ENCODE data around the gene NUMB.

Gene NUMB

DNA sequence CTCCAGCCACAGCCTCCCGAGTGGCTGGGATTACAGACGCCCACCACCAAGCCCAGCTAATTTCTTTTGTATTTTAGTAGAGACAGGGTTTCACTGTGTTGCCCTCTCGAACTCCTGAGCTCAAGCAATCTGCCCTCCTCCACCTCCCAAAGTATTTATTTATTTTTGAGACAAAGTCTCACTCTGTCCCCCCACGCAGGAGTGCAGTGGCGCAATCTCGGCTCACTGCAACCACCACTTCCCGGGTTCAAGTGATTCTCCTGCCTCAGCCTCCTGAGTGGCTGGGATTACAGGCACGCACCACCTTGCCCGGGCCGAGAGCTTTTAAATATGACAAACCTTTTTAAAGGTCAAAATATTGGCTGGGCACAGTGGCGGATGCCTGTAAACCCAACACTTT lies 14.6 kb downstream of the NUMB start:
- no peak for DNase-seq (ENCODE audit: low spot score)
- Histone ChIP-seq H3K27ac (no peak overlapping the region), H3K4me3 (no peak overlapping the region)
- no peak for TF ChIP-seq CTCF (IDR thresholded peaks at IDR 0.05)

DNA sequence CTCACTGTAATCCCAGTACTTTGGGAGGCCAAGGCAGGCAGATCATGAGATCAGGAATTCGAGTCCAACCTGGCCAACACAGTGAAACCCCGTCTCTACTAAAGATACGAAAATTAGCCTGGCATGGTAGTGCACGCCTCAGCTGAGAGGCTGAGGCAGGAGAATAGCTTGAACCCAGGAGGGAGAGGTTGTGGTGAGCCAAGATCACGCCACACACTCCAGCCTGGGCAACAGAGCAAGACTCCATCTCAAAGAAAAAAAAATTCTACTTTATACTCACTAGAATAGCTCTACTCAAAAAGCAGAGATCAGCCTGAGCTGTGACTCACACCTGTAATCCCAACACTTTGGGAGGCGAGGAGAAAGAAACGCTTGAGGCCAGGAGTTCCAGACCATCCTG lies 17.1 kb downstream of the NUMB start:
- no peak for DNase-seq (ENCODE audit: low spot score)
- Histone ChIP-seq H3K4me3 (no peak overlapping the region), H3K27ac (no peak overlapping the region)
- no peak for TF ChIP-seq CTCF (IDR thresholded peaks at IDR 0.05)

GRCh38 chr14:73438993-73439392 lies 19.4 kb downstream of the NUMB start:
- no peak for DNase-seq (ENCODE audit: low spot score)
- H3K4me3 ChIP-seq, result no peak overlapping the region
- no peak for TF ChIP-seq CTCF (IDR thresholded peaks at IDR 0.05)
- no peak overlapping the region for H3K27ac ChIP-seq

DNA sequence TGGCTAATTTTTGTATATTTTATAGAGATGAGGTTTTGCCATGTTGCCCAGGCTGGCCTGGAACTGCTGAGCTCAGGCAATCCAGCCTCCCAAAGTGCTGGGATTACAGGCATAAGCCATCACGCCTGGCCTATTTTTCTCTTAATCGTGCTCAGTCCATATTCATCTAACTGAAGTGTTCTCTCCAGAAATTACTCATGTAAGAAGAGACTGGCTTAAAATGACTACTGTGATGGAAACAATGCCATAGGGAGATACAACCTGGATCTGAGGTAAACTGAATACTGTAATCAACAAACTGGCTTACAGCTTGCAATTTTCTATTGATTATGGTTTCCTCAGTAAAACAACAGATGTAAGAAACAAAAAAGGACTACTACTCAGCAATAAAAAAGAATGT lies 21.1 kb downstream of the NUMB start:
- no peak for DNase-seq (ENCODE audit: low spot score)

GRCh38 chr14:73432124-73432523 lies 26.2 kb downstream of the NUMB start:
- DNase-seq (ENCODE audit: low spot score), result no peak
- TF ChIP-seq CTCF (IDR thresholded peaks at IDR 0.05), result no peak
- no peak overlapping the region for H3K27ac ChIP-seq

More for the DNA sequence above, 21.1 kb downstream of the NUMB start:
- TF ChIP-seq CTCF (IDR thresholded peaks at IDR 0.05), result no peak
- H3K27ac ChIP-seq, result no peak overlapping the region
- no peak overlapping the region for H3K4me3 ChIP-seq

DNA sequence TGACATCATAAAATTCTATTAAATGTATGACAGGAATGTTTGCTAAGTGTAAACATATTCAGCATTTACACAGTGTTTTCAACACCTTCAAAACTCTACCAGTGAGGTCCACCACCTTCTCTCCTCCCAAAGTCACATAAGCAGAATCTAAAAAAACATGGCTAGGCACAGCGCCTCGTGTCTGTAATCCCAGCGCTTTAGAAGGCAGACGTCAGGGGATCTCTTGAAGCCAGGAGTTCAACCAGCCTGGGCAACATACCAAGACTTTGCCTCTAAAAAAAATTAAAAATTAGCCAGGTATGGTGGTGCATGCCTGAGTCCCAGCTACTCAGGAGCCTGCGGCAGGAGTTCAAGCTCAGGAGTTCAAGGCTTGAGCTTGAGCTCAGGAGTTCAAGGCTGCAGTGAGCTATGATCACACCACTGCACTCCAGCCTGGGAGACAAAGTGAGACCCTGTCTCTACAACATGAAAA lies 30.0 kb downstream of the NUMB start:
- TF ChIP-seq CTCF (IDR thresholded peaks at IDR 0.05), result no peak
- DNase-seq (ENCODE audit: low spot score), result no peak
- Histone ChIP-seq H3K27ac (no peak overlapping the region), H3K4me3 (no peak overlapping the region)

More at GRCh38 chr14:73432124-73432523, 26.2 kb downstream of the NUMB start:
- no peak overlapping the region for H3K4me3 ChIP-seq

- Histone ChIP-seq H3K27ac (no peak overlapping the region), H3K4me3 (no peak overlapping the region)
- no peak for TF ChIP-seq CTCF (IDR thresholded peaks at IDR 0.05)
- no peak for DNase-seq (ENCODE audit: low spot score)
Measured at GRCh38 chr14:73427516-73428264, 30.7 kb downstream of the NUMB start.
